NCI-H2227 (cell line): ENCODE results near the gene PSMB7.

Experiments
- DNase-seq: peaks from one replicate; lab custom pipeline; 2025; ENCODE audit not compliant: unreplicated experiment; lab: John Stamatoyannopoulos, UW

PSMB7 gene

GRCh38 chr9:124346347-124347163, 68.7 kb downstream of the PSMB7 start:
- no peak for DNase-seq

GRCh38 chr9:124345751-124346281, 69.4 kb downstream of the PSMB7 start:
- DNase-seq, result no peak

- DNase-seq, result no peak
These were observed 70.2 kb downstream of the PSMB7 start for GRCh38 chr9:124345063-124345462.

- no peak for DNase-seq
These were observed 70.8 kb downstream of the PSMB7 start for GRCh38 chr9:124344291-124345050.

- no peak for DNase-seq
These were observed 71.5 kb downstream of the PSMB7 start for GRCh38 chr9:124343533-124344290.

GRCh38 chr9:124342776-124343485, 72.3 kb downstream of the PSMB7 start:
- peak; percentile 31 for DNase-seq

- no peak for DNase-seq
These were observed 72.9 kb downstream of the PSMB7 start for GRCh38 chr9:124342402-124342775.

- no peak for DNase-seq
These were observed 73.6 kb downstream of the PSMB7 start for GRCh38 chr9:124341455-124342170.

- no peak for DNase-seq
These were observed 74.8 kb downstream of the PSMB7 start for GRCh38 chr9:124340219-124341069.

GRCh38 chr9:124339603-124340146, 75.6 kb downstream of the PSMB7 start:
- no peak for DNase-seq

- DNase-seq, result no peak
These were observed 77.7 kb downstream of the PSMB7 start for GRCh38 chr9:124337562-124337961.

GRCh38 chr9:124335320-124335707, 79.9 kb downstream of the PSMB7 start:
- DNase-seq, result no peak

GRCh38 chr9:124334568-124335319, 80.5 kb downstream of the PSMB7 start:
- DNase-seq, result no peak

- no peak for DNase-seq
These were observed 82.1 kb downstream of the PSMB7 start for GRCh38 chr9:124333203-124333579.

- DNase-seq, result no peak
These were observed 82.7 kb downstream of the PSMB7 start for GRCh38 chr9:124332361-124333202.

- DNase-seq, result no peak
These were observed 83.7 kb downstream of the PSMB7 start for GRCh38 chr9:124331580-124331979.

GRCh38 chr9:124330011-124330697, 85.1 kb downstream of the PSMB7 start:
- no peak for DNase-seq
